Thyroid gland (tissue), 4 donors: ENCODE results near the gene RALY. TPM values are rescaled to one million over a fixed set of nuclear protein-coding genes. Genes with fewer than 3 reads are reported as not detected.

Source experiments
- DNase-seq, 2 donors: peaks; one replicate each; pipeline ENCODE4 v3.0.0-alpha.2; 2019
- H3K27ac ChIP-seq, 3 donors: fragments of 200-600 bp; sonication (generic); 1 replicate in 2 of 3; 2 replicates in 1 of 3; pipeline ENCODE4 v1.5.1; 2016 to 2019; ENCODE audit warnings: mild to moderate bottlenecking in 1 of 3, moderate library complexity in 1 of 3
- H3K27me3 ChIP-seq: fragments of 200-600 bp; sonication (generic); one replicate; pipeline ENCODE4 v1.5.1; 2019
- H3K36me3 ChIP-seq, 2 donors: fragments of 200-600 bp; sonication (generic); one replicate each; pipeline ENCODE4 v1.5.1; 2016 to 2019
- H3K4me1 ChIP-seq, 2 donors: fragments of 200-600 bp; sonication (generic); one replicate each; pipeline ENCODE4 v1.5.1; 2017 to 2019
- H3K4me3 ChIP-seq, 3 donors: fragments of 200-600 bp; sonication (generic); replicated peaks in 1 of 3; 1 replicate in 2 of 3; 2 replicates in 1 of 3; pipeline ENCODE4 v1.5.1; 2016; ENCODE audit warnings: mild to moderate bottlenecking in 1 of 3
- H3K9me3 ChIP-seq: fragments of 200-600 bp; sonication (generic); one replicate; pipeline ENCODE4 v1.5.1; 2017
- POLR2A ChIP-seq, 2 donors: fragments of 450-650 bp; IDR thresholded peaks; one replicate each; pipeline ENCODE4 v1.6.1; 2017; ENCODE audit warnings: antibody characterized with exemption in 2 of 2, mild to moderate bottlenecking in 2 of 2, moderate library complexity in 1 of 2
- WGBS, 2 donors: methylation state at CpG; one replicate each; pipeline ENCODE4 v1.1.5; 2017; 5-methylcytosine and 5-hydroxymethylcytosine counted together
- intact Hi-C: fragments of 100-400 bp; cut with DNase I; formaldehyde crosslinking; loops from one replicate; pipeline ENCODE4 v1.15.1; 2023
- total RNA-seq, 4 donors: library from RNA; depleted of rRNA; stranded (reverse); fragments of >200 nt; gene quantifications; one replicate each; pipeline ENCODE4 v1.2.3, GENCODE V29; 2016
- TF ChIP-seq, protein P1 (sequence below), 6 experiments: fragments of 200-600 bp in 3 of 6; fragments of 450-650 bp in 3 of 6; sonication (generic) in 3 of 6; IDR thresholded peaks; one replicate each; pipeline ENCODE4 v1.5.1; 2016 to 2019; ENCODE audit warnings: antibody characterized with exemption in 6 of 6, mild to moderate bottlenecking in 2 of 6, inconsistent platforms in 1 of 6, moderate library complexity in 1 of 6

Gene RALY
- total RNA-seq, 4 donors from 2014 or later: 124 to 208 (median 151) TPM

DNA sequence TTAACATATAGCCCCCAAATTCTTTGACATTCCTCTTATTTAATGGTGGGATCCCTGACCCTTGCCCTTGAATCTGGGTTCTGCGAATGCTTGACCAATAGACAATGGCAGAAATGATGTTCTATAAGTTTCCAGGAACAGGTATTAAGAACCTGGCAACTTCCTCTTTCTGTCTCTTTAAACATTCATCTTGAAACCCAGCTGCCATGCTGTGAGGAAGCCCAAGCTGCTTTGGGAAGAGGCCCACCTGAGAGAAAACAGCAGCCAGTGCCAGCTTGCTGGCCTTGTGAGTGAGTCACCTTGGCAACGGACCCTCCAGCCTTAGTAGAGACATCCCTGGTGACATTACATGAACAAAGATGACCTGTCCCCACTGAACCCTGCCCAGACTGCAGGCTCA is 45.2 kb upstream of the RALY start:
- Histone ChIP-seq H3K4me3 (no peak overlapping the region), H3K4me1 (no peaks in the 10 kb centered on the region), H3K36me3 (no peaks in the 10 kb centered on the region), H3K27ac (no peak overlapping the region), H3K9me3 (no peaks in the 10 kb centered on the region), H3K27me3 (no peaks in the 10 kb centered on the region)
- TF ChIP-seq, protein P1, sequence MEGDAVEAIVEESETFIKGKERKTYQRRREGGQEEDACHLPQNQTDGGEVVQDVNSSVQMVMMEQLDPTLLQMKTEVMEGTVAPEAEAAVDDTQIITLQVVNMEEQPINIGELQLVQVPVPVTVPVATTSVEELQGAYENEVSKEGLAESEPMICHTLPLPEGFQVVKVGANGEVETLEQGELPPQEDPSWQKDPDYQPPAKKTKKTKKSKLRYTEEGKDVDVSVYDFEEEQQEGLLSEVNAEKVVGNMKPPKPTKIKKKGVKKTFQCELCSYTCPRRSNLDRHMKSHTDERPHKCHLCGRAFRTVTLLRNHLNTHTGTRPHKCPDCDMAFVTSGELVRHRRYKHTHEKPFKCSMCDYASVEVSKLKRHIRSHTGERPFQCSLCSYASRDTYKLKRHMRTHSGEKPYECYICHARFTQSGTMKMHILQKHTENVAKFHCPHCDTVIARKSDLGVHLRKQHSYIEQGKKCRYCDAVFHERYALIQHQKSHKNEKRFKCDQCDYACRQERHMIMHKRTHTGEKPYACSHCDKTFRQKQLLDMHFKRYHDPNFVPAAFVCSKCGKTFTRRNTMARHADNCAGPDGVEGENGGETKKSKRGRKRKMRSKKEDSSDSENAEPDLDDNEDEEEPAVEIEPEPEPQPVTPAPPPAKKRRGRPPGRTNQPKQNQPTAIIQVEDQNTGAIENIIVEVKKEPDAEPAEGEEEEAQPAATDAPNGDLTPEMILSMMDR (IDR thresholded peaks at IDR 0.05): no peak
- TF ChIP-seq POLR2A (IDR thresholded peaks at IDR 0.05): no peak
- 92 to 96% methylated on average over 2 of the region's 2 CpGs for WGBS, 2 donors
- intact Hi-C loops: loop anchor here (5.0 kb wide), 1 partner anchor 124 kb away; no protein-coding TSS in a partner anchor
- no peak for DNase-seq

DNA sequence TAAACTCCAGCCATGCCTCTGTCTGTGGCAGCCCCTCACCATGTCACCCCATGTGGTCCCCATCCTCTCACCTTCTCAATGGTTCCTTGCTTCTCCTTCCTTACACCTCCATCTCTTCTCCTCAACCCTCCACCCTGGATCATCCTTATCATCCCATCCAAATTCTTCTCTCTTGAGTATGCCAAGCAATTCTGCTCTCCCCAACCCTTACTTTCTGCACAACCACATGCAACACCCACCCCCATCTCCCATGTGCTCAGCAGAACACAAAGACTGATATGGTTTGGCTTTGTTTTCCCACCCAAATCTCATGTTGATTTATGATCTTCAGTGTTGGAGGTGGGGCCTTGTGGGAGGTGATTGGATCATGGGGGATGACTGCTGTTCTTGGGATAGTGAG is 42.5 kb upstream of the RALY start:
- Histone ChIP-seq H3K4me1 (no peaks in the 10 kb centered on the region), H3K36me3 (no peaks in the 10 kb centered on the region), H3K9me3 (no peaks in the 10 kb centered on the region), H3K27me3 (no peaks in the 10 kb centered on the region), H3K27ac (no peak overlapping the region), H3K4me3 (no peak overlapping the region)
- TF ChIP-seq, protein P1 (IDR thresholded peaks at IDR 0.05): no peak
- no peak for TF ChIP-seq POLR2A (IDR thresholded peaks at IDR 0.05)
- intact Hi-C loops: no loop called here
- no peak for DNase-seq

DNA sequence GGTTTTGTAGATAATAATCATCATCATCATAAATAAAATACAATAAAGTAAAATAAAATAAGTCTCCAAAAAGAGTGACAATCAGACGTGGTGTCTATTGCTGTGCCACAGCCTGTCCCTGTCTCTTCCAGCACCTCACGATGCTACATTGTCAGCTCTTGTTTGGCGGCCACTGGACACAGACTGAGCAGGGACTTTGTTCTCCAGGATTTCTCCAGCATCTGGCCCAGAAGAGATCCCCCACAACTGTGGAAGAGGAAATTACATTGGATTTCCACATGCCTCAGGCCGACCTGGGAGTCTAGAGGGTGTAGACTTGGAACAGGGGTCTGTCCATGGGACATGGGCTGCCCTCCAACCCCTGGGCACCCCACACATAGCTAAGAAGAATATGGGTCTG is 39.2 kb upstream of the RALY start:
- Histone ChIP-seq H3K9me3 (no peaks in the 10 kb centered on the region), H3K4me1 (no peaks in the 10 kb centered on the region), H3K27ac (no peak overlapping the region), H3K4me3 (no peak overlapping the region), H3K36me3 (no peaks in the 10 kb centered on the region), H3K27me3 (no peaks in the 10 kb centered on the region)
- WGBS, 2 donors: 81 to 91% methylated on average over 4 of the region's 4 CpGs
- no peak for TF ChIP-seq POLR2A (IDR thresholded peaks at IDR 0.05)
- TF ChIP-seq, protein P1 (IDR thresholded peaks at IDR 0.05): no peak
- DNase-seq: no peak
- intact Hi-C loops: no loop called here

DNA sequence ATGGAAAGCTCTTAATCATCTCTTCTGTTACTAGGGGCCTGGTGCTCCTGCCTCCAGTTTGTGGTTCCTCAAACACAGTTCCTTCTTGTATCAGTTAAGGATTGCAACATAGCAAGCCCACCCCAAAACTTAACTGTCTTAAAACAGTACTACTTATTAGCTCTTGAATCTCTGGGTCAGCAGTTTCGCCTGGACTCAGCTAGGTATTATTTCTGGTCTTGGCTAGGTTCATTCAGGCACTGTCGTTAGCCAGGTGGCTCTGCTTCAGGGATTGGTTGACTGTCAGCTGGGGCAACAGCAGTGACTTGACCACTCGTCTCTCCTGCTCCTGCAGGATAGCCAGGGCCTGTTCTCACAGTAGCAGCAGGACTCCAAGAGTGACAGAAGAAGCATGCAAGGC is 30.0 kb upstream of the RALY start:
- no peak overlapping the region for H3K27ac ChIP-seq
- no peak overlapping the region for H3K4me3 ChIP-seq
- WGBS, 2 donors: 64 to 74% methylated on average over 3 of the region's 3 CpGs
- no peaks in the 10 kb centered on the region for H3K4me1 ChIP-seq
- H3K27me3 ChIP-seq: no peaks in the 10 kb centered on the region
- TF ChIP-seq, protein P1 (IDR thresholded peaks at IDR 0.05): no peak
- no peak for TF ChIP-seq POLR2A (IDR thresholded peaks at IDR 0.05)
- DNase-seq: no peak
- intact Hi-C loops: no loop called here
- no peaks in the 10 kb centered on the region for H3K9me3 ChIP-seq
- no peaks in the 10 kb centered on the region for H3K36me3 ChIP-seq

DNA sequence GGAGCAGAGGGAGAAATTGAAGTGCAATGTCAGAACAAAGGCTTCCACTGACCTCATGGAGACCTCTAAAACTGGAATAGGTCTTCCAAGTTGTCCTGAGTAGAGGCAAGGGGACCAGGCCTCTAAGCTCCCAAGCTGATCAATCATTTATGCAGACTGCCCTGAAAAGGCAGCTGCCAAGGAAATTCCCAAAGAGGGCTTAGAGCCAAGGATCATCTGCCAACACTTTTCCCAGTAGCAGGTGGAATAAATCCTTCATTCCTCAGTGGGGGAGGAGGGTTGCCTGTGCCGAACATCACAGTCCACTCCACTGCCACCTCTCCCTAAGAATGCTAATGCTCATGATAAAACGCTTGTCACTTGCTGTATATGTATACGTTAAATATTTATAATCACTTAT is 29.3 kb upstream of the RALY start:
- no peak for DNase-seq

More for the DNA sequence above, 29.3 kb upstream of the RALY start:
- intact Hi-C loops: no loop called here
- no peak overlapping the region for H3K4me3 ChIP-seq
- no peaks in the 10 kb centered on the region for H3K36me3 ChIP-seq
- WGBS, 2 donors: 88 to 90% methylated on average over 3 of the region's 3 CpGs
- TF ChIP-seq POLR2A (IDR thresholded peaks at IDR 0.05): no peak
- TF ChIP-seq, protein P1 (IDR thresholded peaks at IDR 0.05): no peak
- H3K9me3 ChIP-seq: no peaks in the 10 kb centered on the region
- H3K4me1 ChIP-seq: no peaks in the 10 kb centered on the region
- H3K27ac ChIP-seq: no peak overlapping the region
- H3K27me3 ChIP-seq: no peaks in the 10 kb centered on the region
